ENCODE results near the gene WDFY4. TPM values are rescaled to one million over a fixed set of nuclear protein-coding genes. Genes with fewer than 3 reads are reported as not detected.

WDFY4 gene
- polyA plus RNA-seq, 1 of the 3 experiments (the other 2 are of a cell fraction): not detected

DNA sequence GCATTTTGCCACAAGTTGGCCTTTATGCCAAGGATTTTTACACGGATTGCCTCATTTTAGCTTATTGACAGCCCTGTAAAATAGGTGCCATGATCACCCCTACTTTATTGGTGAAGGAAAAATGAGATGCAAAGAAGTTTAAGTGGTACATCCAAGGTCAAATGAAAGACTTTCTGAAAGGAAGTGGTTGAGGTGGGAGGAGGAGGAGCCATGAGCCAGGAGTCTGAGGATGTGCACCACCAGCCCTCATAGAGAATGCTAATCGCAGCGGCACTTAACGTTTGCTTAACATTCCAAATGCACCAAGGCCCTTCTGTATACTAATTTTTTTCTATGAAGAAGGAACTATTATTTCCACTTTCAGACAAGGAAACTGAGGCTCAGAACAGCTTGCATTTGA is 286.0 kb downstream of the WDFY4 start:
- TF ChIP-seq EZH2phosphoT487 (IDR thresholded peaks at IDR 0.05; ENCODE audit: borderline replicate concordance, low read depth) (no peak), NFIC (IDR thresholded peaks at IDR 0.05; ENCODE audit: borderline replicate concordance) (no peak), RFX5 (IDR thresholded peaks at IDR 0.05; ENCODE audit: low read length) (no peak), SMC3 (IDR thresholded peaks at IDR 0.05; ENCODE audit: low read depth, low read length) (no peak), RXRA (IDR thresholded peaks at IDR 0.05; ENCODE audit: borderline replicate concordance, low read depth) (no peak)
- TF ChIP-seq, protein P1, sequence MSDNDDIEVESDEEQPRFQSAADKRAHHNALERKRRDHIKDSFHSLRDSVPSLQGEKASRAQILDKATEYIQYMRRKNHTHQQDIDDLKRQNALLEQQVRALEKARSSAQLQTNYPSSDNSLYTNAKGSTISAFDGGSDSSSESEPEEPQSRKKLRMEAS (IDR thresholded peaks at IDR 0.05; ENCODE audit: low read depth): no peak
- TF ChIP-seq, protein P2, sequence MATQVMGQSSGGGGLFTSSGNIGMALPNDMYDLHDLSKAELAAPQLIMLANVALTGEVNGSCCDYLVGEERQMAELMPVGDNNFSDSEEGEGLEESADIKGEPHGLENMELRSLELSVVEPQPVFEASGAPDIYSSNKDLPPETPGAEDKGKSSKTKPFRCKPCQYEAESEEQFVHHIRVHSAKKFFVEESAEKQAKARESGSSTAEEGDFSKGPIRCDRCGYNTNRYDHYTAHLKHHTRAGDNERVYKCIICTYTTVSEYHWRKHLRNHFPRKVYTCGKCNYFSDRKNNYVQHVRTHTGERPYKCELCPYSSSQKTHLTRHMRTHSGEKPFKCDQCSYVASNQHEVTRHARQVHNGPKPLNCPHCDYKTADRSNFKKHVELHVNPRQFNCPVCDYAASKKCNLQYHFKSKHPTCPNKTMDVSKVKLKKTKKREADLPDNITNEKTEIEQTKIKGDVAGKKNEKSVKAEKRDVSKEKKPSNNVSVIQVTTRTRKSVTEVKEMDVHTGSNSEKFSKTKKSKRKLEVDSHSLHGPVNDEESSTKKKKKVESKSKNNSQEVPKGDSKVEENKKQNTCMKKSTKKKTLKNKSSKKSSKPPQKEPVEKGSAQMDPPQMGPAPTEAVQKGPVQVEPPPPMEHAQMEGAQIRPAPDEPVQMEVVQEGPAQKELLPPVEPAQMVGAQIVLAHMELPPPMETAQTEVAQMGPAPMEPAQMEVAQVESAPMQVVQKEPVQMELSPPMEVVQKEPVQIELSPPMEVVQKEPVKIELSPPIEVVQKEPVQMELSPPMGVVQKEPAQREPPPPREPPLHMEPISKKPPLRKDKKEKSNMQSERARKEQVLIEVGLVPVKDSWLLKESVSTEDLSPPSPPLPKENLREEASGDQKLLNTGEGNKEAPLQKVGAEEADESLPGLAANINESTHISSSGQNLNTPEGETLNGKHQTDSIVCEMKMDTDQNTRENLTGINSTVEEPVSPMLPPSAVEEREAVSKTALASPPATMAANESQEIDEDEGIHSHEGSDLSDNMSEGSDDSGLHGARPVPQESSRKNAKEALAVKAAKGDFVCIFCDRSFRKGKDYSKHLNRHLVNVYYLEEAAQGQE (IDR thresholded peaks at IDR 0.05; ENCODE audit: low read depth, low read length): no peak
- TF ChIP-seq, protein P3, sequence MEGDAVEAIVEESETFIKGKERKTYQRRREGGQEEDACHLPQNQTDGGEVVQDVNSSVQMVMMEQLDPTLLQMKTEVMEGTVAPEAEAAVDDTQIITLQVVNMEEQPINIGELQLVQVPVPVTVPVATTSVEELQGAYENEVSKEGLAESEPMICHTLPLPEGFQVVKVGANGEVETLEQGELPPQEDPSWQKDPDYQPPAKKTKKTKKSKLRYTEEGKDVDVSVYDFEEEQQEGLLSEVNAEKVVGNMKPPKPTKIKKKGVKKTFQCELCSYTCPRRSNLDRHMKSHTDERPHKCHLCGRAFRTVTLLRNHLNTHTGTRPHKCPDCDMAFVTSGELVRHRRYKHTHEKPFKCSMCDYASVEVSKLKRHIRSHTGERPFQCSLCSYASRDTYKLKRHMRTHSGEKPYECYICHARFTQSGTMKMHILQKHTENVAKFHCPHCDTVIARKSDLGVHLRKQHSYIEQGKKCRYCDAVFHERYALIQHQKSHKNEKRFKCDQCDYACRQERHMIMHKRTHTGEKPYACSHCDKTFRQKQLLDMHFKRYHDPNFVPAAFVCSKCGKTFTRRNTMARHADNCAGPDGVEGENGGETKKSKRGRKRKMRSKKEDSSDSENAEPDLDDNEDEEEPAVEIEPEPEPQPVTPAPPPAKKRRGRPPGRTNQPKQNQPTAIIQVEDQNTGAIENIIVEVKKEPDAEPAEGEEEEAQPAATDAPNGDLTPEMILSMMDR (IDR thresholded peaks at IDR 0.05): no peak
- Histone ChIP-seq H3K4me1 (ENCODE audit: control insufficient read depth in 1 of 2, insufficient read depth in 2 of 2, low read depth in 1 of 2, low read length in 1 of 2) (peaks cover 0 to 6% of the 10 kb centered on the region in 2 experiments; a peak in 1 of 4 replicates), H3K9me2 (no peaks in the 10 kb centered on the region), H3K27me3 (ENCODE audit: insufficient read depth) (no peaks in the 10 kb centered on the region), H3K36me3 (replicated peaks in 1 of 2; ENCODE audit: control insufficient read depth in 1 of 2, insufficient read depth in 2 of 2, low read length in 1 of 2) (no peaks in the 10 kb centered on the region), H3K4me3 (ENCODE audit: low read depth in 2 of 2, low read length in 1 of 2) (no peak overlapping the region), H3K79me2 (ENCODE audit: insufficient read depth) (no peaks in the 10 kb centered on the region), H3K9ac (no peak overlapping the region), H3K9me3 (no peaks in the 10 kb centered on the region), H3K27ac (ENCODE audit: low read depth in 2 of 2, low read length in 1 of 2) (no peak overlapping the region), H3F3A (replicated peaks; ENCODE audit: insufficient read depth) (no peaks in the 10 kb centered on the region), H3K4me2 (no peak overlapping the region), H2AFZ (ENCODE audit: low read depth) (no peak overlapping the region), H4K20me1 (ENCODE audit: insufficient read depth) (no peaks in the 10 kb centered on the region)
- ChIA-PET POLR2A (no interaction called here), CTCF (interaction anchor here (0.8 to 1.8 kb wide), 4 partner anchors 10 to 549 kb away, joined by 3 to 5 read pairs (median 4); no protein-coding TSS in a partner anchor)
- DNase-seq: no peak
- 58% methylated on average over 4 of the region's 4 CpGs for WGBS (ENCODE audit: low lambda C conversion rate)

DNA sequence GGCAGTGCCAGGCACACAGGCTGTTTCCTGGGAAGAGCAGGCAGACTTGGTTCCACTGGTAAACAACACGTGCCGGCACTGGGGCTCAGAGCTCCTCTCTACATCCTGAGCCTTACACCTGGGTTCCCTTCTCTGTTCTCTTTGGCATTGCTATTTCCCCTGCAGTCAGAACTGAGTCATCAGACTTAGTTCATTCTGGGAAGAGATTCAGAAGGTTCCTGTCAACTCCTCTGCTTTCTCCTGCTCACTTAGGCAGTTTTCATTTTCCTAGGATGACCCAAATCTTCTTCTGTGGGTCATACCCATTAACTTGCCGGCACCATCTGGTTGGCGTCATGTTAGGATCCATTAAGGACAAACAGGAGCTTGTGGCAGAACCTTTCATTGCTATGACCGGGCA is 288.4 kb downstream of the WDFY4 start:
- DNase-seq: no peak
- WGBS (ENCODE audit: low lambda C conversion rate): 60% methylated on average over 5 of the region's 5 CpGs
- H3K9ac ChIP-seq: no peak overlapping the region
- POLR2A ChIA-PET: no interaction called here
- no peaks in the 10 kb centered on the region for H4K20me1 ChIP-seq (ENCODE audit: insufficient read depth)
- TF ChIP-seq SMC3 (IDR thresholded peaks at IDR 0.05; ENCODE audit: low read depth, low read length): no peak
- TF ChIP-seq, protein P4, sequence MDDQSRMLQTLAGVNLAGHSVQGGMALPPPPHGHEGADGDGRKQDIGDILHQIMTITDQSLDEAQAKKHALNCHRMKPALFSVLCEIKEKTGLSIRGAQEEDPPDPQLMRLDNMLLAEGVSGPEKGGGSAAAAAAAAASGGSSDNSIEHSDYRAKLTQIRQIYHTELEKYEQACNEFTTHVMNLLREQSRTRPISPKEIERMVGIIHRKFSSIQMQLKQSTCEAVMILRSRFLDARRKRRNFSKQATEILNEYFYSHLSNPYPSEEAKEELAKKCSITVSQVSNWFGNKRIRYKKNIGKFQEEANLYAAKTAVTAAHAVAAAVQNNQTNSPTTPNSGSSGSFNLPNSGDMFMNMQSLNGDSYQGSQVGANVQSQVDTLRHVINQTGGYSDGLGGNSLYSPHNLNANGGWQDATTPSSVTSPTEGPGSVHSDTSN (IDR thresholded peaks at IDR 0.05): no peak
- TF ChIP-seq TEAD4 (IDR thresholded peaks at IDR 0.05; ENCODE audit: borderline replicate concordance, insufficient read depth): no peak
- no peak for TF ChIP-seq RCOR1 (IDR thresholded peaks at IDR 0.05; ENCODE audit: low read length)
- TF ChIP-seq FOSL2 (IDR thresholded peaks at IDR 0.05; ENCODE audit: borderline replicate concordance, low read depth): no peak
- TF ChIP-seq YY1 (IDR thresholded peaks at IDR 0.05; ENCODE audit: low read depth): no peak
- no peak for TF ChIP-seq NFIC (IDR thresholded peaks at IDR 0.05; ENCODE audit: borderline replicate concordance)
- TF ChIP-seq CHD2 (IDR thresholded peaks at IDR 0.05; ENCODE audit: low read length, partially characterized antibody): no peak
- no peak for TF ChIP-seq TAF1 (IDR thresholded peaks at IDR 0.05; ENCODE audit: borderline replicate concordance, low read depth, low read length)
- no peak for TF ChIP-seq RAD21 (IDR thresholded peaks at IDR 0.05; ENCODE audit: low read length)
- TF ChIP-seq, protein P5, sequence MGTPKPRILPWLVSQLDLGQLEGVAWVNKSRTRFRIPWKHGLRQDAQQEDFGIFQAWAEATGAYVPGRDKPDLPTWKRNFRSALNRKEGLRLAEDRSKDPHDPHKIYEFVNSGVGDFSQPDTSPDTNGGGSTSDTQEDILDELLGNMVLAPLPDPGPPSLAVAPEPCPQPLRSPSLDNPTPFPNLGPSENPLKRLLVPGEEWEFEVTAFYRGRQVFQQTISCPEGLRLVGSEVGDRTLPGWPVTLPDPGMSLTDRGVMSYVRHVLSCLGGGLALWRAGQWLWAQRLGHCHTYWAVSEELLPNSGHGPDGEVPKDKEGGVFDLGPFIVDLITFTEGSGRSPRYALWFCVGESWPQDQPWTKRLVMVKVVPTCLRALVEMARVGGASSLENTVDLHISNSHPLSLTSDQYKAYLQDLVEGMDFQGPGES (IDR thresholded peaks at IDR 0.05; ENCODE audit: low read depth, low read length): no peak
- no peak for TF ChIP-seq GABPA (IDR thresholded peaks at IDR 0.05; ENCODE audit: low read depth)
- no peak for TF ChIP-seq JUND (IDR thresholded peaks at IDR 0.05)
- H3K79me2 ChIP-seq (ENCODE audit: insufficient read depth): no peaks in the 10 kb centered on the region
- no peaks in the 10 kb centered on the region for H3K9me3 ChIP-seq
- no peak overlapping the region for H2AFZ ChIP-seq (ENCODE audit: low read depth)
- H3K27ac ChIP-seq (ENCODE audit: low read depth in 2 of 2, low read length in 1 of 2): no peak overlapping the region
- H3K4me2 ChIP-seq: no peak overlapping the region
- peaks cover 0 to 2% of the 10 kb centered on the region in 2 experiments; a peak in 1 of 4 replicates for H3K4me1 ChIP-seq (ENCODE audit: control insufficient read depth in 1 of 2, insufficient read depth in 2 of 2, low read depth in 1 of 2, low read length in 1 of 2)
- H3K36me3 ChIP-seq (replicated peaks in 1 of 2; ENCODE audit: control insufficient read depth in 1 of 2, insufficient read depth in 2 of 2, low read length in 1 of 2): no peaks in the 10 kb centered on the region
- H3F3A ChIP-seq (replicated peaks; ENCODE audit: insufficient read depth): no peaks in the 10 kb centered on the region
- CTCF ChIA-PET: interaction anchor here (1.0 kb wide), 1 partner anchor 317 kb away, joined by 3 read pairs; no protein-coding TSS in a partner anchor
- H3K27me3 ChIP-seq (ENCODE audit: insufficient read depth): no peaks in the 10 kb centered on the region
- no peak overlapping the region for H3K4me3 ChIP-seq (ENCODE audit: low read depth in 2 of 2, low read length in 1 of 2)
- no peaks in the 10 kb centered on the region for H3K9me2 ChIP-seq
